ENCODE measurements around the gene NDUFV3.
"Not testable (repeated sequence)": the region's sequence is repeated elsewhere in the genome, so short reads cannot be mapped to it uniquely, and the experiment has no call there.

- TF ChIP-seq CTCF (IDR thresholded peaks at IDR 0.05 in 8 of 11, conservative IDR thresholded peaks at IDR 0.05 in 3 of 11); POLR2AphosphoS5 (IDR thresholded peaks at IDR 0.05): not testable (repeated sequence)
Measured at GRCh38 chr21:42958122-42958521, 65.0 kb downstream of the NDUFV3 start.

Measured in spleen (tissue), 7 donors.